GM12891 (cell line): ENCODE results near the gene CPXM1.
"Not testable (repeated sequence)": the region's sequence is repeated elsewhere in the genome, so short reads cannot be mapped to it uniquely, and the experiment has no call there.

Experiments
- DNase-seq: peaks from one replicate; pipeline ENCODE4 v3.0.0; 2011; ENCODE audit warnings: low spot score; ENCODE audit not compliant: insufficient read length
- FAIRE-seq: peaks from 2 replicates; lab custom pipeline; 2011; peaks lifted over from hg19 to GRCh38; lab: Jason Lieb, UNC
- PAX5 ChIP-seq: IDR thresholded peaks from 2 replicates; pipeline ENCODE4 v1.6.1; 2011; ENCODE audit warnings: low read length, moderate library complexity, mild to moderate bottlenecking; ENCODE audit not compliant: insufficient read depth, severe bottlenecking
- POLR2A ChIP-seq: IDR thresholded peaks from 2 replicates; pipeline ENCODE4 v1.6.1; 2011; ENCODE audit warnings: low read depth, low read length, control low read depth
- POLR2AphosphoS5 ChIP-seq: IDR thresholded peaks from 2 replicates; pipeline ENCODE4 v1.6.1; 2011; ENCODE audit warnings: low read depth, low read length, control low read depth
- POU2F2 ChIP-seq: IDR thresholded peaks from 2 replicates; pipeline ENCODE4 v1.6.1; 2011; ENCODE audit warnings: low read depth, mild to moderate bottlenecking, control low read depth, low read length, moderate library complexity
- SPI1 ChIP-seq: IDR thresholded peaks from 2 replicates; pipeline ENCODE4 v1.6.1; 2011; ENCODE audit warnings: low read depth, low read length, control low read depth
- TAF1 ChIP-seq: IDR thresholded peaks from 2 replicates; pipeline ENCODE4 v1.6.1; 2011; ENCODE audit warnings: low read depth, low read length, control low read depth

The CPXM1 gene

DNA sequence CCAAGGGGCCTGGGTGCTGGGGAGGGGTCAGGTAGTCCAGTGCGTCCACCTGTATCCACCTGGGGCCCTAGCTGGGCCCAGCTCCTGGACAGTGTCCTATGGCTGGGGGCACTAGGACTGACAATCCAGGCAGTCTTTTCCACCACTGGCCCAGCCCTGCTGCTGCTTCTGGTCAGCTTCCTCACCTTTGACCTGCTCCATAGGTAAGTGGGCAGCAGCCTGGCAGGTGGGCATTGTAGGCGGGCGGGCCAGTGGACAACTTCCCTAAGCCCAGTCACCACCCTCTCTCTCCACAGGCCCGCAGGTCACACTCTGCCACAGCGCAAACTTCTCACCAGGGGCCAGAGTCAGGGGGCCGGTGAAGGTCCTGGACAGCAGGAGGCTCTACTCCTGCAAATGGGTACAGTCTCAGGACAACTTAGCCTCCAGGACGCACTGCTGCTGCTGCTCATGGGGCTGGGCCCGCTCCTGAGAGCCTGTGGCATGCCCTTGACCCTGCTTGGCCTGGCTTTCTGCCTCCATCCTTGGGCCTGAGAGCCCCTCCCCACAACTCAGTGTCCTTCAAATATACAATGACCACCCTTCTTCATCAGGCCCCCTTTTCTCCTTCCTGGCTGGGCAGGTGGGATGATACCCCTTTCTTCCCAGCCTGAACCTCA lies 14.9 kb upstream of the CPXM1 start:
- TF ChIP-seq SPI1: no peak
- FAIRE-seq: no peak

DNA sequence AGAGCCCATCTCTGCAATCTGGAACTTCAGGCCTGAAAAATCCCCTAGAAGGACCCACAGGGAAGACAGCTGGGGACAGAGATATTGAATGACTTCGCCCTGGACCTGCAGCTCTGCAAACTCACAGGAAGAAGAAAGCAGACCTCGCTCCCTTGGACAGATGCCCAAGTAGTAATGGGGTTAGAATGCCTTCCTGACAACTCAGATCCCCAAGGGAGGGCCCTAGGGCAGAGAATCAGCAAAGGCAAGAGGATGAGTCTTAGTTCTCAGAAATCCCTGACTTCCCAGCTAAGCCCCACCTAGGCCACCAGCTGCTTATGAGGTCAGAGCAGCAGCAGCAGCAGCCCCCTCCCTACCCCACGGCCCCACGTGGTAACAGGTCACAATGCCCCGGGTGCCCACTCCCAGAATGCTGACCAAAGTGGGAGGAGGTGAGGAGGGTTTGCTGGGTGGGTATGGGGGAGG lies 14.2 kb upstream of the CPXM1 start, which contains the start of gene C20orf141:
Gene C20orf141 (plus strand): TSS at position 401 of the 465 bp plus-strand sequence. CDS start 198 bp downstream, outside the sequence.
- no peak for FAIRE-seq
- TF ChIP-seq POLR2A: no peak
- no peak for TF ChIP-seq SPI1
- no peak for TF ChIP-seq PAX5
- TF ChIP-seq POU2F2: no peak
- TF ChIP-seq TAF1: no peak
- no peak for TF ChIP-seq POLR2AphosphoS5
- DNase-seq: no peak

More for the DNA sequence above, 14.9 kb upstream of the CPXM1 start:
- DNase-seq: no peak

DNA sequence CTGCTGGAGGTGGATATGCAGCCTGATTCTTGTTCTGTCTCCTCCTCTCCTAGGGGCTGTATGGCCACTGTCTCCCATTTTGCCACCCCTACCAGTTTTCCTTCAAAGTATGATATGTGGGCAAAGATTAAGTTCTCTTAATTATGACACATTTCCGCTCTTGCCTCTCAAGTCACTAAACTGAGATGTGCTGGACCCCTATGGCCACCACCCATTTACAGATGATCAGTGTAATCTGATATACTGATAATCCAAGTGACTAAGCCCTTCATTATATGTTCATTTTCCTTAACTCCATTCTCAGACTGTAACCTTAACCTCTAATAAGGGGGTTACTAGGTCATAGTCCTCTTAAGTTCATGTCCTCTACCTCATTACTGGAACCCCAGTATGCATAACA lies 13.6 kb upstream of the CPXM1 start:
- no peak for FAIRE-seq
- TF ChIP-seq POLR2A: no peak
- TF ChIP-seq SPI1: no peak
- no peak for TF ChIP-seq TAF1
- no peak for TF ChIP-seq POU2F2
- no peak for TF ChIP-seq POLR2AphosphoS5
- no peak for TF ChIP-seq PAX5
- no peak for DNase-seq

DNA sequence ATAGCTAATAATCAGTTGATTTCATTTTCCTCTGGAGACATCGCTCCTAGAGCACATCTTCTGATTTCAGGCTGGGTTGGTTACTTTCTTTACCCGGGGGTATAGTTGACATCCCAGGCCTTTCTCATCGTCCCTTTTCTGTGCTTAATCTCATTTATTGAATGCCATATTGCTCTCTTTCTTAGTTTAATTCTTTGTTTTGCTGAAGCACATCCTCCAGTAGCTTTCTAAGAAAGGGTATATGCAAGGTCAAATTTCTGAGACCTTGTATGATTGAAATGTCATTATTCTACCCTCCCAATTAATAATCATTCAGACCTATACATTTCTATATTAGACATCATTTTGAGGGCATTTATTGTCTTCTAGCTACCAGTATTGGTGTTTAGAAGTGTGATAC lies 11.8 kb upstream of the CPXM1 start:
- no peak for TF ChIP-seq POLR2AphosphoS5
- no peak for TF ChIP-seq PAX5
- TF ChIP-seq SPI1: no peak
- TF ChIP-seq POU2F2: no peak
- TF ChIP-seq POLR2A: no peak
- TF ChIP-seq TAF1: no peak
- DNase-seq (no peak), FAIRE-seq (no peak)

DNA sequence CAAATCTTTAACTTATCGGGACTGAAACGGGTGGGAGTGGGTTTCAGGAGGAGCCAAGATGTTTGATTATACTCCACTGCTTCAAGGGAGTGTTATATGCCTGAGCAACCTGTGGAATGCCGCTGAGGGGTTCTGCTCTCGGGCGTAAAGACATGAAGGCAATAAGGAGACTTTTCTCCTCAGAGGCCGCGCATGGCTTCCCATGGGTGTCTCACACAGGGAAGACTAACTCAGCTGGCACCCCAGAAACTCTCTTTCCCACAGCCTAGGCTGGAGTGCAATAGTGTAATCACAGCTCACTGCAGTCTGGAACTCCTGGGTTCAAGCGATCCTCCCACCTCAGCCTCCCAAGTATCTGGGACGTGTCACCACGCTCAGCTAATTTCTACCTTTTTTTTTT lies 9.3 kb upstream of the CPXM1 start:
- FAIRE-seq (no peak), DNase-seq (no peak)
- TF ChIP-seq SPI1 (no peak), POU2F2 (no peak), POLR2AphosphoS5 (no peak), TAF1 (no peak), POLR2A (no peak), PAX5 (no peak)

DNA sequence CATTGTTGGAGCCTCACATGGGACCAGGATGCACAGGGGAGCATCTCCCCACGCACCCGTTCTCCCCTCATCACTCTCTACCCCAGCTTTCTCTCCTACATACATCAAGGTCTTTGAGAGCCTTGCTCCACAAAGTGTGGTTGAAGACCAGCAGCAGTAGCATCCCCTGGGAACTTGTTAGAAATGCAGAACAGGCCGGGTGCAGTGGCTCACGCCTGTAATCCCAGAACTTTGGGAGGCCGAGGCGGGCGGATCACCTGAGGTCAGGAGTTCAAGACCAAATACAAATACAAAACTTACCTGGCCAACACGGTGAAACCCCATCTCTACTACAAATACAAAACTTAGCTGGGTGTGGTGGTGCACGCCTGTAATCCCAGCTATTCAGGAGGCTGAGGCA lies 7.5 kb upstream of the CPXM1 start:
- FAIRE-seq, DNase-seq: not testable (repeated sequence)

DNA sequence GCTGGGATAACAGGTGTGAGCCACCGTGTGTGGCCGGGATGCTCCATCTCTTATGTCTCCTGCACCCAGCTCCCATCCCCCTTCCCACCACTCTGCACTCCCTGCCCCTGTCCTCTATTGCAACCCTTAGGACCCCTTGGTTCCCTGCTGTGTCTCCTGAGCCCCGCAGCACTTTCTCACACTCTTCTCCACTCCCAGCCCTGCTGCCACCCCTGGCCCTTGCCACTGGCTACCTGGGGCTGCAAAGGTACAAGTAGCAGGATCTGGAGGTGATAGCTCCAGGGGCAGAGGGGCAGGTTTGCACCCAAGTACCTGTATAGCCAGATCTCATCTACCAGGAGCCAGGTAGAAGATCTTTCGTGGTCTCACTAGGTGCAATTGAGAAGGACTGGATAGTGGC lies 6.6 kb upstream of the CPXM1 start:
- FAIRE-seq: no peak
- TF ChIP-seq POLR2AphosphoS5: no peak
- TF ChIP-seq POU2F2: no peak
- no peak for TF ChIP-seq SPI1
- TF ChIP-seq TAF1: no peak
- no peak for TF ChIP-seq PAX5
- TF ChIP-seq POLR2A: no peak

DNA sequence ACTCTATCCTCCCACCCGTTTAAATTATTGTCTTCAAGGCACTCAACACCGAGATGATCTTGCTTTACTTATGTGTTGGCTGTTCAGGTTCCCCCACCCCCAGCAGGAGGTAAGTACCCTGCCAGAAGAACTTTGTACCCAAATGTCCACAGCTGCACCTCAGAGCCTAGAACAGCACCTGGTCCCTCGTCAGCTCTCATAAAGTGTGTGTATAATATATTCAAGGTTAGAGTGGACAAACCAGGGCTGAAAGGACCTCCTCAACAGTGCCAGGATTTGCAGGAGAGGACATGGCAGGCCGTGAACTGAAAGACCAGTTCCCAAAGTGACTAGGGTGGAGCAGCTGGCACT lies 5.9 kb upstream of the CPXM1 start:
- TF ChIP-seq POU2F2: no peak
- no peak for TF ChIP-seq TAF1
- TF ChIP-seq SPI1: no peak
- TF ChIP-seq POLR2A: no peak
- TF ChIP-seq PAX5: no peak
- TF ChIP-seq POLR2AphosphoS5: no peak
- FAIRE-seq (no peak), DNase-seq (no peak)

More for the DNA sequence above, 6.6 kb upstream of the CPXM1 start:
- DNase-seq: no peak

DNA sequence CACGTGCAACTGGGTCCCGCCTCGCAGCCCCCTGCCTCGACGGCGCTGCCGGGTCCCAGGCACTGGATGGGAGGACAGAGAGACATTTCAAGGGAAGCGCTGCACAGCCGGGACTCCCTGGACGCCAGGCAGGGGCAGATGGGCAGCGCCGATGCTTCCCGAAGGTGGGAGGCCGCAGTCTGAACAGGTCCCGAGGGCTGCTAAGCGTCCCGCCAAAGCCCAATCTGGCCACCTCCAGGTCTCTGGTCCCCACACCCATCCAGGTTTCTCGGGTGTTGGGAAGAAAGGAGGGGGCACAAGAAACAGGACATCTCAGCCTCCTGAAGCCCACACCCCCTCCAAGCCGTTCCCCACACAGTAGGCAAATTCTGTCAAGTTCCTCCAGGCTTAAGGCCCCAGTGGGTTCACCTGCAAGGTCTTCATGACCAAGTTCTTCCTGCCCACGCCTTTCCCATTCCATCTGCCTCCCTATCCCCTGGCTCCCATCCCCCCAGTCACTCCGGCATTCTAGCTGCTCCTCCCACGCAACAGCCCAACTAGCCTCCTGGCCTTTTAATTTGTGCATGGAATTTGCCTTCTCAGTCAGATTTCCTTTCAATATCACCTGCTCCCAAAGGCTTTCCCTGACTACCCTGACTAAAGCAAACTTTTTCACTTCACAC lies 5.4 kb upstream of the CPXM1 start:
- DNase-seq: no peak
- no peak for TF ChIP-seq TAF1
- TF ChIP-seq POLR2AphosphoS5: no peak
- FAIRE-seq: no peak
